HEK293 (cell line): ENCODE measurements around the gene PSMC4.

Source experiments
- CTCF ChIA-PET: fragments of 350-600 bp; formaldehyde crosslinking; extraction: SDS; loops from one replicate; lab custom pipeline; 2021; ENCODE audit warnings: antibody characterized with exemption; lab: Yijun Ruan, JAX
- POLR2A ChIA-PET: fragments of 300-600 bp; formaldehyde crosslinking; extraction: SDS; loops from one replicate; lab custom pipeline; 2020; ENCODE audit warnings: antibody characterized with exemption, inconsistent platforms; lab: Yijun Ruan, JAX
- H3K27ac ChIP-seq: fragments of 200-500 bp; sonication (Bioruptor generic); 2 replicates; pipeline ENCODE4 v1.5.1; 2014; ENCODE audit warnings: low read depth, low read length, control low read depth, inconsistent platforms; ENCODE audit errors: extremely low read depth
- H3K36me3 ChIP-seq, 2 experiments: fragments of 200-500 bp in 1 of 2; sonication (Bioruptor generic) in 1 of 2; 1 replicate in 1 of 2; 2 replicates in 1 of 2; pipeline ENCODE4 v1.5.1; 2014 to 2017; ENCODE audit warnings: inconsistent platforms in 2 of 2, low read length in 2 of 2; ENCODE audit not compliant: control insufficient read depth in 2 of 2, insufficient read depth in 1 of 2
- H3K4me1 ChIP-seq: fragments of 200-500 bp; sonication (Bioruptor generic); 2 replicates; pipeline ENCODE4 v1.5.1; 2014; ENCODE audit warnings: mild to moderate bottlenecking, low read length, inconsistent platforms; ENCODE audit not compliant: control insufficient read depth, insufficient read depth
- H3K4me3 ChIP-seq: 2 replicates; pipeline ENCODE4 v1.5.1; 2011; ENCODE audit warnings: low read depth, mild to moderate bottlenecking, control low read depth, low read length, moderate library complexity
- H3K9me3 ChIP-seq: fragments of 200-500 bp; sonication (Bioruptor generic); 2 replicates; pipeline ENCODE4 v1.5.1; 2014; ENCODE audit warnings: low read depth, low read length, inconsistent platforms; ENCODE audit not compliant: control insufficient read depth, insufficient read depth
- BCL11A ChIP-seq: fragments of 450-650 bp; formaldehyde crosslinking; IDR thresholded peaks from 2 replicates; pipeline ENCODE4 v1.5.1; 2016; ENCODE audit warnings: low read depth, missing biosample characterization, missing genetic modification characterization
- GLIS1 ChIP-seq: fragments of 450-650 bp; formaldehyde crosslinking; IDR thresholded peaks from 2 replicates; pipeline ENCODE4 v1.5.1; 2016; ENCODE audit warnings: missing biosample characterization, missing genetic modification characterization
- GLIS2 ChIP-seq: fragments of 450-650 bp; formaldehyde crosslinking; IDR thresholded peaks from 2 replicates; pipeline ENCODE4 v1.5.1; 2016; ENCODE audit warnings: missing biosample characterization, missing genetic modification characterization
- IKZF3 ChIP-seq: fragments of 450-650 bp; IDR thresholded peaks from 2 replicates; pipeline ENCODE4 v1.5.0; 2018; ENCODE audit warnings: missing biosample characterization, mild to moderate bottlenecking, missing genetic modification characterization, moderate library complexity
- MZF1 ChIP-seq: fragments of 450-650 bp; formaldehyde crosslinking; IDR thresholded peaks from 2 replicates; pipeline ENCODE4 v1.5.1; 2017; ENCODE audit warnings: missing biosample characterization, missing genetic modification characterization, borderline replicate concordance
- RBAK ChIP-seq: fragments of 450-650 bp; formaldehyde crosslinking; IDR thresholded peaks from 2 replicates; pipeline ENCODE4 v1.5.1; 2016; ENCODE audit warnings: missing biosample characterization, missing genetic modification characterization
- SETDB1 ChIP-seq: IDR thresholded peaks from one replicate; pipeline ENCODE4 v1.6.1; 2017; ENCODE audit warnings: mild to moderate bottlenecking, low read length, moderate library complexity, mixed read lengths; ENCODE audit not compliant: insufficient read length
- SP7 ChIP-seq: fragments of 450-650 bp; formaldehyde crosslinking; IDR thresholded peaks from 2 replicates; pipeline ENCODE4 v1.5.1; 2016; ENCODE audit warnings: missing biosample characterization, missing genetic modification characterization
- TRIM28 ChIP-seq: IDR thresholded peaks from 2 replicates; pipeline ENCODE4 v1.6.1; 2011; ENCODE audit warnings: low read length, control low read depth, borderline replicate concordance
- YY1 ChIP-seq: fragments of 450-650 bp; formaldehyde crosslinking; IDR thresholded peaks from 2 replicates; pipeline ENCODE4 v1.5.1; 2018; ENCODE audit warnings: missing biosample characterization, missing genetic modification characterization
- ZFHX2 ChIP-seq: fragments of 450-650 bp; formaldehyde crosslinking; conservative IDR thresholded peaks from 2 replicates; pipeline ENCODE4 v1.5.1; 2016; ENCODE audit warnings: missing biosample characterization, missing genetic modification characterization
- ZNF202 ChIP-seq: fragments of 450-650 bp; formaldehyde crosslinking; IDR thresholded peaks from 2 replicates; pipeline ENCODE4 v1.5.1; 2016; ENCODE audit warnings: missing biosample characterization, missing genetic modification characterization, borderline replicate concordance
- ZNF211 ChIP-seq: fragments of 450-650 bp; formaldehyde crosslinking; IDR thresholded peaks from 2 replicates; pipeline ENCODE4 v1.5.1; 2016; ENCODE audit warnings: low read depth, missing biosample characterization, missing genetic modification characterization
- ZNF274 ChIP-seq, 2 experiments: fragments of 200-500 bp in 1 of 2; fragments of 450-650 bp in 1 of 2; sonication (Bioruptor generic) in 1 of 2; formaldehyde crosslinking in 1 of 2; IDR thresholded peaks; 2 replicates each; pipeline versions ENCODE4 v1.5.1 to v1.6.1; 2014 to 2016; ENCODE audit warnings: borderline replicate concordance in 1 of 2, inconsistent platforms in 1 of 2, low read length in 1 of 2, missing biosample characterization in 1 of 2, missing genetic modification characterization in 1 of 2
- ZNF404 ChIP-seq: fragments of 450-650 bp; formaldehyde crosslinking; IDR thresholded peaks from 2 replicates; pipeline ENCODE4 v1.5.1; 2017; ENCODE audit warnings: missing biosample characterization, missing genetic modification characterization
- ZNF544 ChIP-seq: fragments of 450-650 bp; formaldehyde crosslinking; IDR thresholded peaks from 2 replicates; pipeline ENCODE4 v1.5.0; 2017; ENCODE audit warnings: missing biosample characterization, missing genetic modification characterization
- ZNF549 ChIP-seq: fragments of 450-650 bp; IDR thresholded peaks from 2 replicates; pipeline ENCODE4 v1.5.1; 2018; ENCODE audit warnings: missing biosample characterization, missing genetic modification characterization, mild to moderate bottlenecking, inconsistent platforms, moderate library complexity
- ZNF560 ChIP-seq: fragments of 450-650 bp; formaldehyde crosslinking; IDR thresholded peaks from 2 replicates; pipeline ENCODE4 v1.5.1; 2017; ENCODE audit warnings: missing biosample characterization, missing genetic modification characterization, borderline replicate concordance
- ZNF571 ChIP-seq: fragments of 450-650 bp; formaldehyde crosslinking; IDR thresholded peaks from 2 replicates; pipeline ENCODE4 v1.5.0; 2017; ENCODE audit warnings: missing biosample characterization, missing genetic modification characterization
- ZNF610 ChIP-seq: fragments of 450-650 bp; formaldehyde crosslinking; IDR thresholded peaks from 2 replicates; pipeline ENCODE4 v1.5.1; 2016; ENCODE audit warnings: missing biosample characterization, missing genetic modification characterization, borderline replicate concordance
- ZNF660 ChIP-seq: fragments of 450-650 bp; IDR thresholded peaks from 2 replicates; pipeline ENCODE4 v1.5.1; 2018; ENCODE audit warnings: missing biosample characterization, mild to moderate bottlenecking, missing genetic modification characterization
- ZNF670 ChIP-seq: fragments of 450-650 bp; formaldehyde crosslinking; IDR thresholded peaks from 2 replicates; pipeline ENCODE4 v1.5.1; 2016; ENCODE audit warnings: missing biosample characterization, missing genetic modification characterization, low read depth
- ZNF776 ChIP-seq: fragments of 450-650 bp; formaldehyde crosslinking; IDR thresholded peaks from 2 replicates; pipeline ENCODE4 v1.5.0; 2017; ENCODE audit warnings: missing biosample characterization, missing genetic modification characterization, borderline replicate concordance
- ZNF791 ChIP-seq: fragments of 450-650 bp; formaldehyde crosslinking; IDR thresholded peaks from 2 replicates; pipeline ENCODE4 v1.5.1; 2016; ENCODE audit warnings: missing biosample characterization, missing genetic modification characterization
- ZNF830 ChIP-seq: fragments of 450-650 bp; IDR thresholded peaks from 2 replicates; pipeline ENCODE4 v1.5.0; 2018; ENCODE audit warnings: missing biosample characterization, missing genetic modification characterization, low read depth, mild to moderate bottlenecking, moderate library complexity
- TF ChIP-seq, protein P1 (sequence below): fragments of 450-650 bp; formaldehyde crosslinking; IDR thresholded peaks from 2 replicates; pipeline ENCODE4 v1.5.1; 2016; ENCODE audit warnings: missing biosample characterization, missing genetic modification characterization
- TF ChIP-seq, protein P2 (sequence below): fragments of 450-650 bp; formaldehyde crosslinking; IDR thresholded peaks from 2 replicates; pipeline ENCODE4 v1.5.1; 2016; ENCODE audit warnings: missing biosample characterization, missing genetic modification characterization
- TF ChIP-seq, protein P3 (sequence below): fragments of 450-650 bp; formaldehyde crosslinking; IDR thresholded peaks from 2 replicates; pipeline ENCODE4 v1.5.1; 2017; ENCODE audit warnings: missing biosample characterization, missing genetic modification characterization

The PSMC4 gene

DNA sequence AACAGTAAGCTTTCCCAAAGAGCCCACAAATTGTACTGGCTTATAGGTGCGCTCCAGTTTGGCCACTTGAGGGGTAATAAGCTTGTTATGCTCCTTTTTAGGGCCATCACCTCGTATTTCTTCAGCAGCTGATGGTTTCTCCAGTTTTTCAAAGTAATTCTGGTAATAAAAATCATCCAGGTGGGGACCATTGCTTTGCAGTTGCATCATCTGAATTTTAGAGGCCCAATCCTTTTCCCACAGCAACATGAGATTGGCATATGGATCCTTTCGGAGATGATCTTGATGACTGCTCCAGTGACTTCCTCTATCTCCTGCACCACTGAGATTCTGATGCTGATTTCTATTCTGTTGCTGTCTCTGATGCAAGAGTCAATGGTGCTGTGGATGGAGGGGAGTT is 53.0 kb downstream of the PSMC4 start:
- TF ChIP-seq ZNF830 (no peak), ZNF274 (IDR thresholded peaks at IDR 0.05; ENCODE audit: low read length) (no peak), ZNF274 (tag by site-specific recombination; IDR thresholded peaks at IDR 0.05; ENCODE audit: borderline replicate concordance) (no peak), ZNF776 (no peak), ZNF404 (tag by site-specific recombination) (no peak), ZNF660 (tag by site-specific recombination) (no peak), ZNF549 (no peak), ZNF571 (tag by site-specific recombination) (no peak), BCL11A (tag by site-specific recombination) (no peak), TRIM28 (no peak)
- POLR2A ChIA-PET, result interaction anchor here (1.3 kb wide), 1 partner anchor 34 kb away, joined by 3 read pairs; no protein-coding TSS in a partner anchor

DNA sequence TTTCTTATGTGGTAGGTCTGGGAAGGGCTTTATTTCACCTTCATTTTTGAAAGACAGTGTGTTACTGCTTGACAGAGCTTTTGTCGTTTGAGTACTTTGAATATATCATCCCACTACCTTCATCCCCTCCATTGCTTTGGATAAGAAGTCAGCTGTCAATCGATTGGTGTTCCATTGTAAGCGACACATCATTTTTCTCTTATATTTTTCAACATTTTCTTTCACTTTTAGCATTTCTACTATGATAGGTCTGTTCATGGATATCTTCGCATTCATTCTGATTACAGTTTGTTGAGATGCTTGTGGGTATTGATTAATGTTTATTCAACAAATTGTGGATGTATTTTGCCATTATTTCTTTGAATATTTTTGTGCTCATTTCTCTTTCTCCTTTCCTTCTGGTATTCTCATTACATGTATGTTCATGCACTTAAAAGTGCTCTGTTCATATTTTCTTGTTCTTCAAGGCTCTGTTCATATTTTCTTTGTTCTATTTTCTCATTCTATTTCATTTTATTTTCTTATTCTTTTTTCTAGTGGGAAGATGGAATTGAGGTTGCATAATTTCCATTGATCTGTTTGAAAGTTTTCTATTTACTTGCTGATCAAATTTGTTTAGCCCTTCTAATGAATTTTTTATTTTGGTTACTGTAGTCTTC is 55.1 kb downstream of the PSMC4 start:
- ChIA-PET CTCF (no interaction called here), POLR2A (no interaction called here)
- H3K4me1 ChIP-seq, result no peaks in the 10 kb centered on the region
- H3K36me3 ChIP-seq, result peaks cover 0 to 15% of the 10 kb centered on the region in 2 experiments; a peak in 2 of 3 replicates
- H3K4me3 ChIP-seq, result no peak overlapping the region
- no peak overlapping the region for H3K27ac ChIP-seq
- peaks cover 65% of the 10 kb centered on the region for H3K9me3 ChIP-seq
- TF ChIP-seq YY1 (tag by site-specific recombination) (no peak), ZNF670 (tag by site-specific recombination) (no peak), GLIS1 (tag by site-specific recombination) (no peak), ZNF830 (no peak), SETDB1 (peak; percentile 90), SP7 (tag by site-specific recombination) (0 out of 2 replicates have a peak, but pooled peaks have one; percentile 8), ZNF544 (tag by site-specific recombination) (0 out of 2 replicates have a peak, but pooled peaks have one; percentile 13), ZNF560 (tag by site-specific recombination) (no peak), MZF1 (no peak), ZNF610 (tag by site-specific recombination) (no peak), ZNF202 (no peak), IKZF3 (tag by site-specific recombination) (no peak), RBAK (tag by site-specific recombination) (peak; percentile 54; the same call in 1 of the 2 replicates), ZFHX2 (no peak), ZNF211 (tag by site-specific recombination) (0 out of 2 replicates have a peak, but pooled peaks have one; percentile 10), GLIS2 (no peak), ZNF791 (tag by site-specific recombination) (no peak)
- TF ChIP-seq, protein P1, sequence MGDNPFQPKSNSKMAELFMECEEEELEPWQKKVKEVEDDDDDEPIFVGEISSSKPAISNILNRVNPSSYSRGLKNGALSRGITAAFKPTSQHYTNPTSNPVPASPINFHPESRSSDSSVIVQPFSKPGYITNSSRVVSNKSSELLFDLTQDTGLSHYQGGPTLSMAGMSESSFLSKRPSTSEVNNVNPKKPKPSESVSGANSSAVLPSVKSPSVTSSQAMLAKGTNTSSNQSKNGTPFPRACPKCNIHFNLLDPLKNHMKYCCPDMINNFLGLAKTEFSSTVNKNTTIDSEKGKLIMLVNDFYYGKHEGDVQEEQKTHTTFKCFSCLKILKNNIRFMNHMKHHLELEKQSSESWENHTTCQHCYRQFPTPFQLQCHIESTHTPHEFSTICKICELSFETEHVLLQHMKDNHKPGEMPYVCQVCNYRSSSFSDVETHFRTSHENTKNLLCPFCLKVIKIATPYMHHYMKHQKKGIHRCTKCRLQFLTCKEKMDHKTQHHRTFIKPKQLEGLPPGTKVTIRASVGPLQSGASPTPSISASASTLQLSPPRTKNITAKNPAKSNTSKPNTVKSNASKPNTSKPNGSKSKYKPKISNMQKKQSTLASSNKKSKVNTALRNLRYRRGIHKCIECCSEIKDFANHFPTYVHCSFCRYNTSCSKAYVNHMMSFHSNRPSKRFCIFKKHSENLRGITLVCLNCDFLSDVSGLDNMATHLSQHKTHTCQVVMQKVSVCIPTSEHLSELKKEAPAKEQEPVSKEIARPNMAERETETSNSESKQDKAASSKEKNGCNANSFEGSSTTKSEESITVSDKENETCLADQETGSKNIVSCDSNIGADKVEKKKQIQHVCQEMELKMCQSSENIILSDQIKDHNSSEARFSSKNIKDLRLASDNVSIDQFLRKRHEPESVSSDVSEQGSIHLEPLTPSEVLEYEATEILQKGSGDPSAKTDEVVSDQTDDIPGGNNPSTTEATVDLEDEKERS (tag by site-specific recombination), result no peak; the same call in 1 of the 2 replicates
- TF ChIP-seq, protein P2, sequence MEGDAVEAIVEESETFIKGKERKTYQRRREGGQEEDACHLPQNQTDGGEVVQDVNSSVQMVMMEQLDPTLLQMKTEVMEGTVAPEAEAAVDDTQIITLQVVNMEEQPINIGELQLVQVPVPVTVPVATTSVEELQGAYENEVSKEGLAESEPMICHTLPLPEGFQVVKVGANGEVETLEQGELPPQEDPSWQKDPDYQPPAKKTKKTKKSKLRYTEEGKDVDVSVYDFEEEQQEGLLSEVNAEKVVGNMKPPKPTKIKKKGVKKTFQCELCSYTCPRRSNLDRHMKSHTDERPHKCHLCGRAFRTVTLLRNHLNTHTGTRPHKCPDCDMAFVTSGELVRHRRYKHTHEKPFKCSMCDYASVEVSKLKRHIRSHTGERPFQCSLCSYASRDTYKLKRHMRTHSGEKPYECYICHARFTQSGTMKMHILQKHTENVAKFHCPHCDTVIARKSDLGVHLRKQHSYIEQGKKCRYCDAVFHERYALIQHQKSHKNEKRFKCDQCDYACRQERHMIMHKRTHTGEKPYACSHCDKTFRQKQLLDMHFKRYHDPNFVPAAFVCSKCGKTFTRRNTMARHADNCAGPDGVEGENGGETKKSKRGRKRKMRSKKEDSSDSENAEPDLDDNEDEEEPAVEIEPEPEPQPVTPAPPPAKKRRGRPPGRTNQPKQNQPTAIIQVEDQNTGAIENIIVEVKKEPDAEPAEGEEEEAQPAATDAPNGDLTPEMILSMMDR (tag by site-specific recombination), result no peak
- TF ChIP-seq, protein P3, sequence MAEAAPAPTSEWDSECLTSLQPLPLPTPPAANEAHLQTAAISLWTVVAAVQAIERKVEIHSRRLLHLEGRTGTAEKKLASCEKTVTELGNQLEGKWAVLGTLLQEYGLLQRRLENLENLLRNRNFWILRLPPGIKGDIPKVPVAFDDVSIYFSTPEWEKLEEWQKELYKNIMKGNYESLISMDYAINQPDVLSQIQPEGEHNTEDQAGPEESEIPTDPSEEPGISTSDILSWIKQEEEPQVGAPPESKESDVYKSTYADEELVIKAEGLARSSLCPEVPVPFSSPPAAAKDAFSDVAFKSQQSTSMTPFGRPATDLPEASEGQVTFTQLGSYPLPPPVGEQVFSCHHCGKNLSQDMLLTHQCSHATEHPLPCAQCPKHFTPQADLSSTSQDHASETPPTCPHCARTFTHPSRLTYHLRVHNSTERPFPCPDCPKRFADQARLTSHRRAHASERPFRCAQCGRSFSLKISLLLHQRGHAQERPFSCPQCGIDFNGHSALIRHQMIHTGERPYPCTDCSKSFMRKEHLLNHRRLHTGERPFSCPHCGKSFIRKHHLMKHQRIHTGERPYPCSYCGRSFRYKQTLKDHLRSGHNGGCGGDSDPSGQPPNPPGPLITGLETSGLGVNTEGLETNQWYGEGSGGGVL (tag by site-specific recombination), result no peak

More for the DNA sequence above, 53.0 kb downstream of the PSMC4 start:
- peaks cover 0 to 5% of the 10 kb centered on the region in 2 experiments; a peak in 1 of 3 replicates for H3K36me3 ChIP-seq
- no peaks in the 10 kb centered on the region for H3K4me1 ChIP-seq
- peaks cover 57% of the 10 kb centered on the region for H3K9me3 ChIP-seq
- H3K4me3 ChIP-seq, result no peak overlapping the region
- CTCF ChIA-PET, result interaction anchor here (1.1 kb wide), 1 partner anchor 584 kb away, joined by 3 read pairs; no protein-coding TSS in a partner anchor
- no peak overlapping the region for H3K27ac ChIP-seq
